ENCODE data around the gene ARHGAP24. TPM values are rescaled to one million over a fixed set of nuclear protein-coding genes. Genes with fewer than 3 reads are reported as not detected.

ARHGAP24 gene
- total and polyA plus RNA-seq, 2 experiments from 2014 or later = 0.21 to 0.36 TPM

DNA sequence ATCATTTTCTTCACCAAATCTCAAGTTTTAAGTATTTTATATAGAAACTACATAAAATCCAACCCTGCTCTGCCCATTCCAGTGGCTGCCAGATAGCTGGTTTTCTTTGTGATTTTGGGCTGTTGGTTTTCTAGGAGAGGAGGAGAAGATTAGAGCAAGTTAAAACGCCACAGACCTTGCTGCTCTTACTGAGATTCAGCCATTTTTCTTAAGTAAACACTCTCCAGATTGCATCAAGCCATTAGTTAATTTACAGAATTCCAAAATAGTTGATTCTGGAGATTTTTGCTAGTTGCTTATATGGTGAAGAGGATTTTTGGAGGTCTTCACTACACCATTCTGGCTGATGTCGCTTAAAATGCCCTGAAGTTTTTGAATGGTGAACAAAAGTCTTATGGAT lies 518.7 kb downstream of the ARHGAP24 start:
- Histone ChIP-seq H3K4me1 (ENCODE audit: insufficient read depth) (no peaks in the 10 kb centered on the region), H3K27ac (ENCODE audit: low read depth) (no peak overlapping the region), H3K9me2 (ENCODE audit: insufficient read depth) (no peaks in the 10 kb centered on the region), H4K20me1 (replicated peaks; ENCODE audit: insufficient read depth) (no peaks in the 10 kb centered on the region), H3K36me3 (ENCODE audit: insufficient read depth) (no peaks in the 10 kb centered on the region), H3K4me3 (no peak overlapping the region), H2AFZ (no peak overlapping the region), H3K27me3 (ENCODE audit: insufficient read depth) (no peaks in the 10 kb centered on the region), H3K4me2 (no peak overlapping the region), H3F3A (replicated peaks; ENCODE audit: low read depth) (no peaks in the 10 kb centered on the region), H3K79me2 (replicated peaks; ENCODE audit: insufficient read depth) (no peaks in the 10 kb centered on the region)
- Mint-ChIP-seq H3K4me3 (no peak overlapping the region), H3K9me3 (no peaks in the 10 kb centered on the region), H3K27ac (no peak overlapping the region), H3K4me1 (no peaks in the 10 kb centered on the region), H3K36me3 (ENCODE audit: low read depth) (no peaks in the 10 kb centered on the region), H3K27me3 (ENCODE audit: insufficient read depth, low read depth, poor library complexity) (no peaks in the 10 kb centered on the region)
- no peak for ATAC-seq
- DNase-seq (ENCODE audit: low spot score) = no peak
- no peak for TF ChIP-seq ZNF331 (CRISPR knock-in tag; IDR thresholded peaks at IDR 0.05; ENCODE audit: low read depth)
- no peak for TF ChIP-seq JUNB (IDR thresholded peaks at IDR 0.05; ENCODE audit: unreplicated experiment)
- no peak for TF ChIP-seq NANOG (IDR thresholded peaks at IDR 0.05; ENCODE audit: borderline replicate concordance)
- no peak for TF ChIP-seq STAT1 (IDR thresholded peaks at IDR 0.05; ENCODE audit: unreplicated experiment)
- no peak for TF ChIP-seq ZNF114 (CRISPR knock-in tag; IDR thresholded peaks at IDR 0.05)
- no peak for TF ChIP-seq CREB1 (CRISPR knock-in tag; IDR thresholded peaks at IDR 0.05; ENCODE audit: low read depth)
- TF ChIP-seq, protein P1, sequence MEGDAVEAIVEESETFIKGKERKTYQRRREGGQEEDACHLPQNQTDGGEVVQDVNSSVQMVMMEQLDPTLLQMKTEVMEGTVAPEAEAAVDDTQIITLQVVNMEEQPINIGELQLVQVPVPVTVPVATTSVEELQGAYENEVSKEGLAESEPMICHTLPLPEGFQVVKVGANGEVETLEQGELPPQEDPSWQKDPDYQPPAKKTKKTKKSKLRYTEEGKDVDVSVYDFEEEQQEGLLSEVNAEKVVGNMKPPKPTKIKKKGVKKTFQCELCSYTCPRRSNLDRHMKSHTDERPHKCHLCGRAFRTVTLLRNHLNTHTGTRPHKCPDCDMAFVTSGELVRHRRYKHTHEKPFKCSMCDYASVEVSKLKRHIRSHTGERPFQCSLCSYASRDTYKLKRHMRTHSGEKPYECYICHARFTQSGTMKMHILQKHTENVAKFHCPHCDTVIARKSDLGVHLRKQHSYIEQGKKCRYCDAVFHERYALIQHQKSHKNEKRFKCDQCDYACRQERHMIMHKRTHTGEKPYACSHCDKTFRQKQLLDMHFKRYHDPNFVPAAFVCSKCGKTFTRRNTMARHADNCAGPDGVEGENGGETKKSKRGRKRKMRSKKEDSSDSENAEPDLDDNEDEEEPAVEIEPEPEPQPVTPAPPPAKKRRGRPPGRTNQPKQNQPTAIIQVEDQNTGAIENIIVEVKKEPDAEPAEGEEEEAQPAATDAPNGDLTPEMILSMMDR (conservative IDR thresholded peaks at IDR 0.05; ENCODE audit: low read depth in 2 of 2) = no peak
- TF ChIP-seq POLR2AphosphoS5 (IDR thresholded peaks at IDR 0.05; ENCODE audit: low read depth) = no peak
- TF ChIP-seq, protein P2, sequence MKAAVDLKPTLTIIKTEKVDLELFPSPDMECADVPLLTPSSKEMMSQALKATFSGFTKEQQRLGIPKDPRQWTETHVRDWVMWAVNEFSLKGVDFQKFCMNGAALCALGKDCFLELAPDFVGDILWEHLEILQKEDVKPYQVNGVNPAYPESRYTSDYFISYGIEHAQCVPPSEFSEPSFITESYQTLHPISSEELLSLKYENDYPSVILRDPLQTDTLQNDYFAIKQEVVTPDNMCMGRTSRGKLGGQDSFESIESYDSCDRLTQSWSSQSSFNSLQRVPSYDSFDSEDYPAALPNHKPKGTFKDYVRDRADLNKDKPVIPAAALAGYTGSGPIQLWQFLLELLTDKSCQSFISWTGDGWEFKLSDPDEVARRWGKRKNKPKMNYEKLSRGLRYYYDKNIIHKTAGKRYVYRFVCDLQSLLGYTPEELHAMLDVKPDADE (IDR thresholded peaks at IDR 0.05) = no peak
- TF ChIP-seq, protein P3, sequence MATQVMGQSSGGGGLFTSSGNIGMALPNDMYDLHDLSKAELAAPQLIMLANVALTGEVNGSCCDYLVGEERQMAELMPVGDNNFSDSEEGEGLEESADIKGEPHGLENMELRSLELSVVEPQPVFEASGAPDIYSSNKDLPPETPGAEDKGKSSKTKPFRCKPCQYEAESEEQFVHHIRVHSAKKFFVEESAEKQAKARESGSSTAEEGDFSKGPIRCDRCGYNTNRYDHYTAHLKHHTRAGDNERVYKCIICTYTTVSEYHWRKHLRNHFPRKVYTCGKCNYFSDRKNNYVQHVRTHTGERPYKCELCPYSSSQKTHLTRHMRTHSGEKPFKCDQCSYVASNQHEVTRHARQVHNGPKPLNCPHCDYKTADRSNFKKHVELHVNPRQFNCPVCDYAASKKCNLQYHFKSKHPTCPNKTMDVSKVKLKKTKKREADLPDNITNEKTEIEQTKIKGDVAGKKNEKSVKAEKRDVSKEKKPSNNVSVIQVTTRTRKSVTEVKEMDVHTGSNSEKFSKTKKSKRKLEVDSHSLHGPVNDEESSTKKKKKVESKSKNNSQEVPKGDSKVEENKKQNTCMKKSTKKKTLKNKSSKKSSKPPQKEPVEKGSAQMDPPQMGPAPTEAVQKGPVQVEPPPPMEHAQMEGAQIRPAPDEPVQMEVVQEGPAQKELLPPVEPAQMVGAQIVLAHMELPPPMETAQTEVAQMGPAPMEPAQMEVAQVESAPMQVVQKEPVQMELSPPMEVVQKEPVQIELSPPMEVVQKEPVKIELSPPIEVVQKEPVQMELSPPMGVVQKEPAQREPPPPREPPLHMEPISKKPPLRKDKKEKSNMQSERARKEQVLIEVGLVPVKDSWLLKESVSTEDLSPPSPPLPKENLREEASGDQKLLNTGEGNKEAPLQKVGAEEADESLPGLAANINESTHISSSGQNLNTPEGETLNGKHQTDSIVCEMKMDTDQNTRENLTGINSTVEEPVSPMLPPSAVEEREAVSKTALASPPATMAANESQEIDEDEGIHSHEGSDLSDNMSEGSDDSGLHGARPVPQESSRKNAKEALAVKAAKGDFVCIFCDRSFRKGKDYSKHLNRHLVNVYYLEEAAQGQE (IDR thresholded peaks at IDR 0.05; ENCODE audit: unreplicated experiment) = no peak
- TF ChIP-seq, protein P4, sequence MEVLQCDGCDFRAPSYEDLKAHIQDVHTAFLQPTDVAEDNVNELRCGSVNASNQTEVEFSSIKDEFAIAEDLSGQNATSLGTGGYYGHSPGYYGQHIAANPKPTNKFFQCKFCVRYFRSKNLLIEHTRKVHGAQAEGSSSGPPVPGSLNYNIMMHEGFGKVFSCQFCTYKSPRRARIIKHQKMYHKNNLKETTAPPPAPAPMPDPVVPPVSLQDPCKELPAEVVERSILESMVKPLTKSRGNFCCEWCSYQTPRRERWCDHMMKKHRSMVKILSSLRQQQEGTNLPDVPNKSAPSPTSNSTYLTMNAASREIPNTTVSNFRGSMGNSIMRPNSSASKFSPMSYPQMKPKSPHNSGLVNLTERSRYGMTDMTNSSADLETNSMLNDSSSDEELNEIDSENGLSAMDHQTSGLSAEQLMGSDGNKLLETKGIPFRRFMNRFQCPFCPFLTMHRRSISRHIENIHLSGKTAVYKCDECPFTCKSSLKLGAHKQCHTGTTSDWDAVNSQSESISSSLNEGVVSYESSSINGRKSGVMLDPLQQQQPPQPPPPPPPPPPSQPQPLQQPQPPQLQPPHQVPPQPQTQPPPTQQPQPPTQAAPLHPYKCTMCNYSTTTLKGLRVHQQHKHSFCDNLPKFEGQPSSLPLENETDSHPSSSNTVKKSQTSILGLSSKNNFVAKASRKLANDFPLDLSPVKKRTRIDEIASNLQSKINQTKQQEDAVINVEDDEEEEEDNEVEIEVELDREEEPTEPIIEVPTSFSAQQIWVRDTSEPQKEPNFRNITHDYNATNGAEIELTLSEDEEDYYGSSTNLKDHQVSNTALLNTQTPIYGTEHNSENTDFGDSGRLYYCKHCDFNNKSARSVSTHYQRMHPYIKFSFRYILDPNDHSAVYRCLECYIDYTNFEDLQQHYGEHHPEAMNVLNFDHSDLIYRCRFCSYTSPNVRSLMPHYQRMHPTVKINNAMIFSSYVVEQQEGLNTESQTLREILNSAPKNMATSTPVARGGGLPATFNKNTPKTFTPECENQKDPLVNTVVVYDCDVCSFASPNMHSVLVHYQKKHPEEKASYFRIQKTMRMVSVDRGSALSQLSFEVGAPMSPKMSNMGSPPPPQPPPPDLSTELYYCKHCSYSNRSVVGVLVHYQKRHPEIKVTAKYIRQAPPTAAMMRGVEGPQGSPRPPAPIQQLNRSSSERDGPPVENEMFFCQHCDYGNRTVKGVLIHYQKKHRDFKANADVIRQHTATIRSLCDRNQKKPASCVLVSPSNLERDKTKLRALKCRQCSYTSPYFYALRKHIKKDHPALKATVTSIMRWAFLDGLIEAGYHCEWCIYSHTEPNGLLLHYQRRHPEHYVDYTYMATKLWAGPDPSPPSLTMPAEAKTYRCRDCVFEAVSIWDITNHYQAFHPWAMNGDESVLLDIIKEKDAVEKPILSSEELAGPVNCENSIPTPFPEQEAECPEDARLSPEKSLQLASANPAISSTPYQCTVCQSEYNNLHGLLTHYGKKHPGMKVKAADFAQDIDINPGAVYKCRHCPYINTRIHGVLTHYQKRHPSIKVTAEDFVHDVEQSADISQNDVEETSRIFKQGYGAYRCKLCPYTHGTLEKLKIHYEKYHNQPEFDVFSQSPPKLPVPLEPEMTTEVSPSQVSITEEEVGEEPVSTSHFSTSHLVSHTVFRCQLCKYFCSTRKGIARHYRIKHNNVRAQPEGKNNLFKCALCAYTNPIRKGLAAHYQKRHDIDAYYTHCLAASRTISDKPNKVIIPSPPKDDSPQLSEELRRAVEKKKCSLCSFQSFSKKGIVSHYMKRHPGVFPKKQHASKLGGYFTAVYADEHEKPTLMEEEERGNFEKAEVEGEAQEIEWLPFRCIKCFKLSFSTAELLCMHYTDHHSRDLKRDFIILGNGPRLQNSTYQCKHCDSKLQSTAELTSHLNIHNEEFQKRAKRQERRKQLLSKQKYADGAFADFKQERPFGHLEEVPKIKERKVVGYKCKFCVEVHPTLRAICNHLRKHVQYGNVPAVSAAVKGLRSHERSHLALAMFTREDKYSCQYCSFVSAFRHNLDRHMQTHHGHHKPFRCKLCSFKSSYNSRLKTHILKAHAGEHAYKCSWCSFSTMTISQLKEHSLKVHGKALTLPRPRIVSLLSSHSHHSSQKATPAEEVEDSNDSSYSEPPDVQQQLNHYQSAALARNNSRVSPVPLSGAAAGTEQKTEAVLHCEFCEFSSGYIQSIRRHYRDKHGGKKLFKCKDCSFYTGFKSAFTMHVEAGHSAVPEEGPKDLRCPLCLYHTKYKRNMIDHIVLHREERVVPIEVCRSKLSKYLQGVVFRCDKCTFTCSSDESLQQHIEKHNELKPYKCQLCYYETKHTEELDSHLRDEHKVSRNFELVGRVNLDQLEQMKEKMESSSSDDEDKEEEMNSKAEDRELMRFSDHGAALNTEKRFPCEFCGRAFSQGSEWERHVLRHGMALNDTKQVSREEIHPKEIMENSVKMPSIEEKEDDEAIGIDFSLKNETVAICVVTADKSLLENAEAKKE (CRISPR knock-in tag; IDR thresholded peaks at IDR 0.05) = no peak
- TF ChIP-seq EZH2phosphoT487 (IDR thresholded peaks at IDR 0.05; ENCODE audit: unreplicated experiment) = no peak
- TF ChIP-seq EZH2 (IDR thresholded peaks at IDR 0.05; ENCODE audit: low read depth, unreplicated experiment) = no peak
